HCT116 (cell line): Measurements from ENCODE around the gene CASK. TPM values are rescaled to one million over a fixed set of nuclear protein-coding genes. Genes with fewer than 3 reads are reported as not detected.
"Not testable (repeated sequence)": the region's sequence is repeated elsewhere in the genome, so short reads cannot be mapped to it uniquely, and the experiment has no call there.

ENCODE experiments used
- ATAC-seq: fragments of 200-7000 bp; cut with Tn5 transposase; 2 replicates; pipeline ENCODE4 v1.9.1; 2020; ENCODE audit warnings: mild to moderate bottlenecking, moderate library complexity
- BruUV-seq: library from RNA; stranded (reverse); fragments of 400-500 nt; replicated peaks from 2 replicates; lab custom pipeline; 2021; lab: Mats Ljungman, UMichigan
- CTCF ChIA-PET: fragments of 300-600 bp; sonication (Branson Sonifier 250); formaldehyde crosslinking; loops from one replicate; lab custom pipeline; 2021; ENCODE audit warnings: antibody characterized with exemption; lab: Charles Lee
- POLR2A ChIA-PET: fragments of 300-600, 350-600 bp; sonication (Branson Sonifier 250); formaldehyde crosslinking; loops from one replicate; lab custom pipeline; 2021; ENCODE audit warnings: antibody characterized with exemption; lab: Charles Lee
- RAD21 ChIA-PET, 2 experiments: fragments of 300-600 bp; sonication (Branson Sonifier 250); formaldehyde crosslinking; loops; one replicate each; lab custom pipeline; 2023; ENCODE audit warnings: low total read pairs in 2 of 2; ENCODE audit not compliant: uncharacterized antibody in 2 of 2, unreplicated experiment in 2 of 2, low non-redundant PET in 1 of 2; lab: Charles Lee
- DNase-seq: peaks from one replicate; pipeline ENCODE4 v3.0.0-alpha.2; 2010; ENCODE audit warnings: low read depth, low spot score
- H2AFZ ChIP-seq: fragments of 200-600 bp; shearing (Covaris generic), sonication (generic); 2 replicates; pipeline ENCODE4 v1.6.1; 2017; ENCODE audit warnings: low read depth, mixed run types, mixed read lengths, antibody characterized with exemption, low read length; ENCODE audit not compliant: poor library complexity, severe bottlenecking
- H3K27ac ChIP-seq: 2 replicates; pipeline ENCODE4 v1.5.1; 2012; ENCODE audit warnings: low read depth, low read length
- H3K27me3 ChIP-seq: fragments of 200-600 bp; sonication (generic); 2 replicates; pipeline ENCODE4 v1.6.1; 2016; ENCODE audit warnings: mixed run types, low read length, mixed read lengths; ENCODE audit not compliant: insufficient read depth
- H3K36me3 ChIP-seq, 2 experiments: fragments of 200-500 bp in 1 of 2; fragments of 200-600 bp in 1 of 2; sonication (Bioruptor generic) in 1 of 2; sonication (generic) in 1 of 2; 2 replicates each; pipeline versions ENCODE4 v1.5.1 to v1.6.1; 2014 to 2016; ENCODE audit warnings: low read length in 2 of 2, inconsistent platforms in 1 of 2, mixed read lengths in 1 of 2, mixed run types in 1 of 2; ENCODE audit not compliant: insufficient read depth in 2 of 2, control insufficient read depth in 1 of 2
- H3K4me1 ChIP-seq, 2 experiments: fragments of 200-600 bp in 1 of 2; sonication (generic) in 1 of 2; 2 replicates each; pipeline versions ENCODE4 v1.5.1 to v1.6.1; 2012 to 2017; ENCODE audit warnings: low read length in 2 of 2, inconsistent platforms in 1 of 2, mild to moderate bottlenecking in 1 of 2, mixed read lengths in 1 of 2, mixed run types in 1 of 2, moderate library complexity in 1 of 2; ENCODE audit not compliant: insufficient read depth in 2 of 2, control insufficient read depth in 1 of 2
- H3K4me2 ChIP-seq: fragments of 200-600 bp; sonication (generic); 2 replicates; pipeline ENCODE4 v1.6.1; 2017; ENCODE audit warnings: mixed run types, low read length, mixed read lengths
- H3K4me3 ChIP-seq, 2 experiments: fragments of 200-600 bp in 1 of 2; sonication (generic) in 1 of 2; replicated peaks in 1 of 2; 2 replicates each; pipeline ENCODE4 v1.5.1; 2011 to 2016; ENCODE audit warnings: low read length in 2 of 2, control low read depth in 1 of 2, low read depth in 1 of 2, mild to moderate bottlenecking in 1 of 2, mixed read lengths in 1 of 2, mixed run types in 1 of 2
- H3K79me2 ChIP-seq: fragments of 200-600 bp; sonication (generic); 2 replicates; pipeline ENCODE4 v1.6.1; 2017; ENCODE audit warnings: mild to moderate bottlenecking, mixed run types, low read length, moderate library complexity, mixed read lengths; ENCODE audit not compliant: insufficient read depth
- H3K9ac ChIP-seq: fragments of 200-600 bp; sonication (generic); 2 replicates; pipeline ENCODE4 v1.6.1; 2016; ENCODE audit warnings: low read length, mixed read lengths
- H3K9me2 ChIP-seq: fragments of 200-600 bp; sonication (generic), shearing (Covaris generic); 2 replicates; pipeline ENCODE4 v1.6.1; 2017; ENCODE audit warnings: mixed run types, mild to moderate bottlenecking, moderate library complexity; ENCODE audit not compliant: insufficient read depth
- H3K9me3 ChIP-seq, 2 experiments: fragments of 200-500 bp in 1 of 2; fragments of 200-600 bp in 1 of 2; sonication (Bioruptor generic) in 1 of 2; sonication (generic) in 1 of 2; 2 replicates each; pipeline ENCODE4 v1.6.1; 2014 to 2017; ENCODE audit warnings: low read length in 2 of 2, mixed read lengths in 2 of 2, inconsistent platforms in 1 of 2, low read depth in 1 of 2, mild to moderate bottlenecking in 1 of 2, mixed run types in 1 of 2, moderate library complexity in 1 of 2; ENCODE audit not compliant: control insufficient read depth in 1 of 2, insufficient read depth in 1 of 2
- H4K20me1 ChIP-seq: fragments of 200-600 bp; sonication (generic), shearing (Covaris generic); 2 replicates; pipeline ENCODE4 v1.6.1; 2017; ENCODE audit warnings: mixed run types, mild to moderate bottlenecking, moderate library complexity; ENCODE audit not compliant: insufficient read depth
- ATF3 ChIP-seq: IDR thresholded peaks from 2 replicates; pipeline ENCODE4 v1.6.1; 2012
- CBX3 ChIP-seq: IDR thresholded peaks from 2 replicates; pipeline ENCODE4 v1.6.1; 2012; ENCODE audit warnings: low read depth
- CEBPB ChIP-seq: IDR thresholded peaks from 2 replicates; pipeline ENCODE4 v1.6.1; 2012; ENCODE audit warnings: low read depth
- EZH2 ChIP-seq: fragments of 200-600 bp; sonication (generic); IDR thresholded peaks from 2 replicates; pipeline ENCODE4 v1.6.1; 2017; ENCODE audit warnings: antibody characterized with exemption, mixed run types
- EZH2phosphoT487 ChIP-seq: fragments of 200-600 bp; IDR thresholded peaks from 2 replicates; pipeline ENCODE4 v1.6.1; 2018; ENCODE audit warnings: antibody characterized with exemption, borderline replicate concordance
- POLR2AphosphoS5 ChIP-seq: IDR thresholded peaks from 2 replicates; pipeline ENCODE4 v1.6.1; 2011; ENCODE audit warnings: mild to moderate bottlenecking, low read depth, low read length, moderate library complexity
- RAD21 ChIP-seq: IDR thresholded peaks from 2 replicates; pipeline ENCODE4 v1.6.1; 2012; ENCODE audit warnings: low read depth, mild to moderate bottlenecking
- REST ChIP-seq: IDR thresholded peaks from 2 replicates; pipeline ENCODE4 v1.6.1; 2012; ENCODE audit warnings: low read depth
- SIN3A ChIP-seq: IDR thresholded peaks from 2 replicates; pipeline ENCODE4 v1.6.1; 2012; ENCODE audit warnings: low read depth
- SP1 ChIP-seq: IDR thresholded peaks from 2 replicates; pipeline ENCODE4 v1.6.1; 2012; ENCODE audit warnings: low read depth
- SRF ChIP-seq: IDR thresholded peaks from 2 replicates; pipeline ENCODE4 v1.6.1; 2012; ENCODE audit warnings: low read depth
- intact Hi-C: fragments of 100-400 bp; cut with micrococcal nuclease; formaldehyde crosslinking; loops from 2 replicates; pipeline ENCODE4 v1.10.0; 2022
- total RNA-seq: library from RNA; stranded (reverse); gene quantifications from one replicate; pipeline ENCODE4 v1.2.1, GENCODE V29; 2021; ENCODE audit not compliant: unreplicated experiment

CASK gene
- total RNA-seq, 1 experiment from 2014 or later = 39.0 TPM

- H3K4me1 ChIP-seq = no peaks in the 10 kb centered on the region
- H3K79me2 ChIP-seq = no peaks in the 10 kb centered on the region
- no peak overlapping the region for H2AFZ ChIP-seq
- intact Hi-C loops = no loop called here
- no peak overlapping the region for H3K4me2 ChIP-seq
- no peak for TF ChIP-seq POLR2AphosphoS5
- no peak for TF ChIP-seq ATF3
- TF ChIP-seq EZH2 = no peak
- no peak for TF ChIP-seq CEBPB
- TF ChIP-seq RAD21 = no peak
- TF ChIP-seq REST = no peak
- no peak for TF ChIP-seq CBX3
- no peak for TF ChIP-seq SIN3A
- TF ChIP-seq SP1 = no peak
- TF ChIP-seq SRF = no peak
- TF ChIP-seq EZH2phosphoT487 = no peak
- no peaks in the 10 kb centered on the region for H4K20me1 ChIP-seq
- no peaks in the 10 kb centered on the region for H3K9me2 ChIP-seq
- ATAC-seq (no peak), DNase-seq (no peak)
- no peak overlapping the region for H3K9ac ChIP-seq
- H3K9me3 ChIP-seq = no peaks in the 10 kb centered on the region
- H3K27me3 ChIP-seq = no peaks in the 10 kb centered on the region
- POLR2A ChIA-PET = no interaction called here
- no peaks in the 10 kb centered on the region for H3K36me3 ChIP-seq
- no TSS peak for BruUV-seq
- H3K27ac ChIP-seq = no peak overlapping the region
- CTCF ChIA-PET = no interaction called here
- RAD21 ChIA-PET = no interaction called here
- no peak overlapping the region for H3K4me3 ChIP-seq
Observed at GRCh38 chrX:41677183-41678060, 245.9 kb downstream of the CASK start.

GRCh38 chrX:41676361-41676760, 247.0 kb downstream of the CASK start:
- CTCF ChIA-PET, H3K79me2 ChIP-seq, H3K4me2 ChIP-seq, POLR2A ChIA-PET, H3K4me1 ChIP-seq, H3K27ac ChIP-seq, RAD21 ChIA-PET, H2AFZ ChIP-seq, H3K9me2 ChIP-seq, H3K36me3 ChIP-seq, H3K27me3 ChIP-seq, DNase-seq, BruUV-seq, H3K9me3 ChIP-seq, H3K4me3 ChIP-seq, intact Hi-C loops, H4K20me1 ChIP-seq, ATAC-seq, H3K9ac ChIP-seq: not testable (repeated sequence)
